H9 (cell line): Measurements from ENCODE around the gene MST1R. TPM values are rescaled to one million over a fixed set of nuclear protein-coding genes. Genes with fewer than 3 reads are reported as not detected.

ENCODE experiments used
- DNase-seq: peaks from one replicate; pipeline ENCODE4 v3.0.0-alpha.2; 2017
- H2AFZ ChIP-seq: one replicate; pipeline ENCODE4 v1.6.1; 2013; ENCODE audit warnings: mild to moderate bottlenecking, low read length, control low read depth, moderate library complexity
- H2AK5ac ChIP-seq: 2 replicates; pipeline ENCODE4 v1.6.1; 2013; ENCODE audit warnings: low read length, control low read depth, mixed read lengths; ENCODE audit not compliant: insufficient read length
- H2BK120ac ChIP-seq: one replicate; pipeline ENCODE4 v1.6.1; 2013; ENCODE audit warnings: low read depth, mild to moderate bottlenecking, low read length, control low read depth, inconsistent platforms; ENCODE audit not compliant: poor library complexity, severe bottlenecking
- H2BK12ac ChIP-seq: 2 replicates; pipeline ENCODE4 v1.6.1; 2013; ENCODE audit warnings: low read length, control low read depth, mixed read lengths, low read depth; ENCODE audit not compliant: insufficient read length
- H2BK15ac ChIP-seq: 2 replicates; pipeline ENCODE4 v1.6.1; 2013; ENCODE audit warnings: low read depth, low read length, control low read depth
- H2BK20ac ChIP-seq: one replicate; pipeline ENCODE4 v1.6.1; 2013; ENCODE audit warnings: low read depth, mild to moderate bottlenecking, low read length, control low read depth, inconsistent platforms; ENCODE audit not compliant: poor library complexity, severe bottlenecking
- H2BK5ac ChIP-seq: 2 replicates; pipeline ENCODE4 v1.6.1; 2013; ENCODE audit warnings: low read length, control low read depth, mixed read lengths; ENCODE audit not compliant: insufficient read length
- H3K14ac ChIP-seq: 2 replicates; pipeline ENCODE4 v1.6.1; 2013; ENCODE audit warnings: low read length, control low read depth; ENCODE audit not compliant: insufficient read depth
- H3K18ac ChIP-seq: 2 replicates; pipeline ENCODE4 v1.6.1; 2013; ENCODE audit warnings: low read depth, mild to moderate bottlenecking, mixed read lengths, low read length, control low read depth; ENCODE audit not compliant: insufficient read length
- H3K23ac ChIP-seq: 2 replicates; pipeline ENCODE4 v1.6.1; 2013; ENCODE audit warnings: low read length, control low read depth, mixed read lengths, low read depth; ENCODE audit not compliant: insufficient read length
- H3K23me2 ChIP-seq: 2 replicates; pipeline ENCODE4 v1.6.1; 2013; ENCODE audit warnings: low read depth, mild to moderate bottlenecking, mixed read lengths, low read length, control low read depth; ENCODE audit not compliant: insufficient read length, poor library complexity, severe bottlenecking
- H3K27ac ChIP-seq: 2 replicates; pipeline ENCODE4 v1.5.1; 2013; ENCODE audit warnings: low read length, control low read depth, mixed read lengths, low read depth; ENCODE audit not compliant: insufficient read length
- H3K27me3 ChIP-seq: 2 replicates; pipeline ENCODE4 v1.6.1; 2013; ENCODE audit warnings: low read length, control low read depth, inconsistent platforms; ENCODE audit not compliant: insufficient read depth
- H3K4ac ChIP-seq: 2 replicates; pipeline ENCODE4 v1.6.1; 2013; ENCODE audit warnings: low read depth, mild to moderate bottlenecking, control low read depth, inconsistent platforms, low read length, moderate library complexity
- H3K4me1 ChIP-seq: 2 replicates; pipeline ENCODE4 v1.6.1; 2013; ENCODE audit warnings: low read length, control low read depth, inconsistent platforms; ENCODE audit not compliant: insufficient read depth
- H3K4me2 ChIP-seq: 2 replicates; pipeline ENCODE4 v1.6.1; 2013; ENCODE audit warnings: low read length, control low read depth, mixed read lengths; ENCODE audit not compliant: insufficient read length, insufficient read depth
- H3K56ac ChIP-seq: 2 replicates; pipeline ENCODE4 v1.6.1; 2013; ENCODE audit warnings: low read depth, mild to moderate bottlenecking, mixed read lengths, low read length, control low read depth; ENCODE audit not compliant: insufficient read length
- H3K79me1 ChIP-seq: 2 replicates; pipeline ENCODE4 v1.6.1; 2013; ENCODE audit warnings: low read depth, mild to moderate bottlenecking, moderate library complexity, low read length, control low read depth, inconsistent platforms; ENCODE audit not compliant: insufficient read depth, poor library complexity, severe bottlenecking
- H3K79me2 ChIP-seq: 2 replicates; pipeline ENCODE4 v1.6.1; 2013; ENCODE audit warnings: low read length, control low read depth, inconsistent platforms; ENCODE audit not compliant: insufficient read depth
- H3K9ac ChIP-seq: 2 replicates; pipeline ENCODE4 v1.6.1; 2013; ENCODE audit warnings: low read length, control low read depth, mixed read lengths; ENCODE audit not compliant: insufficient read length; ENCODE audit errors: extremely low read depth
- H3K9me3 ChIP-seq: one replicate; pipeline ENCODE4 v1.6.1; 2013; ENCODE audit warnings: low read depth, low read length, inconsistent platforms; ENCODE audit not compliant: control insufficient read depth
- H3T11ph ChIP-seq: one replicate; pipeline ENCODE4 v1.6.1; 2013; ENCODE audit warnings: mild to moderate bottlenecking, low read length, control low read depth, inconsistent platforms
- H4K20me1 ChIP-seq: one replicate; pipeline ENCODE4 v1.6.1; 2013; ENCODE audit not compliant: control insufficient read depth, insufficient read length, insufficient read depth
- H4K5ac ChIP-seq: 2 replicates; pipeline ENCODE4 v1.6.1; 2013; ENCODE audit warnings: low read depth, mild to moderate bottlenecking, mixed read lengths, low read length, control low read depth; ENCODE audit not compliant: insufficient read length
- H4K8ac ChIP-seq: replicated peaks from 2 replicates; pipeline ENCODE4 v1.6.1; 2013; ENCODE audit warnings: low read length, control low read depth, mixed read lengths, low read depth; ENCODE audit not compliant: insufficient read length
- H4K91ac ChIP-seq: 2 replicates; pipeline ENCODE4 v1.6.1; 2013; ENCODE audit warnings: low read depth, mild to moderate bottlenecking, moderate library complexity, mixed read lengths, low read length, control low read depth; ENCODE audit not compliant: insufficient read length
- H3K27ac Mint-ChIP-seq, 3 experiments: 2 replicates in 2 of 3; 3 replicates in 1 of 3; pipeline ENCODE4 v1.8.0; 2020 to 2021; ENCODE audit warnings: mixed read lengths in 3 of 3, mild to moderate bottlenecking in 1 of 3, moderate library complexity in 1 of 3
- H3K27me3 Mint-ChIP-seq: 2 replicates; pipeline ENCODE4 v1.8.0; 2021; ENCODE audit warnings: low read depth, mild to moderate bottlenecking, moderate library complexity, mixed read lengths
- H3K36me3 Mint-ChIP-seq, 3 experiments: 2 replicates in 2 of 3; 3 replicates in 1 of 3; pipeline ENCODE4 v1.8.0; 2020 to 2021; ENCODE audit warnings: low read depth in 3 of 3, mixed read lengths in 3 of 3; ENCODE audit not compliant: insufficient read depth in 1 of 3
- H3K4me1 Mint-ChIP-seq, 2 experiments: 2 replicates each; pipeline ENCODE4 v1.8.0; 2020; ENCODE audit warnings: mixed read lengths in 2 of 2
- H3K4me3 Mint-ChIP-seq, 2 experiments: 2 replicates in 1 of 2; 3 replicates in 1 of 2; pipeline ENCODE4 v1.8.0; 2020 to 2021; ENCODE audit warnings: mild to moderate bottlenecking in 2 of 2, mixed read lengths in 2 of 2, moderate library complexity in 1 of 2
- H3K9me3 Mint-ChIP-seq, 2 experiments: 2 replicates in 1 of 2; 3 replicates in 1 of 2; pipeline ENCODE4 v1.8.0; 2020; ENCODE audit warnings: mild to moderate bottlenecking in 2 of 2, mixed read lengths in 2 of 2, moderate library complexity in 1 of 2
- WGBS: extraction: QIAGEN DNeasy Blood & Tissue Kit; methylation state at CpG from one replicate; pipeline ENCODE4 v1.1.7; 2013; ENCODE audit warnings: missing lambda C conversion rate, low lambda C conversion rate, mixed read lengths; ENCODE audit not compliant: insufficient read length; ENCODE audit errors: extremely low coverage; 5-methylcytosine and 5-hydroxymethylcytosine counted together
- total RNA-seq: library from RNA; stranded (reverse); gene quantifications from 2 replicates; pipeline ENCODE4 v1.2.1, GENCODE V29; 2021
- TF ChIP-seq, protein P1 (sequence below): fragments of 200-600 bp; sonication (generic); conservative IDR thresholded peaks from 3 replicates; pipeline ENCODE4 v1.8.0; 2021; ENCODE audit warnings: antibody characterized with exemption, mild to moderate bottlenecking

The MST1R gene
- total RNA-seq, 1 experiment from 2014 or later: 4.9 TPM

DNA sequence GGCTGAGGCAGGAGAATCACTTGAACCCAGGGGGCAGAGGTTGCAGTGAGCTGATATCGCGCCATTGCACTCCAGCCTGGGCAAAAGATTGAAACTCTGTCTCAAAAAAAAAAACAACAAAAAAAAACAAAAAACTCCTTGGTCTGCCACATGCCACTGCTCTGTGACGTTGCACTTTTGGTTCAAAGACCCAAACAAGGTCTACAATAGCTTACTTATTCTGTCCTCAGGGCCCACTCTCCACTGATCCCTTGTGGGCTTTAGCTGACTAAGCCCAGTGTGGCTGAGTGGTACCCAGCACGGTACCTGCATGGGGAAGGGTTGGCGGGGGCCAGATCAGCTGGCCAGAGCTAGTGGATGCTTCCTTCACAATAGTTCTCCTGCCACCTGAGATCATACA lies 24.1 kb upstream of the MST1R start:
- Mint-ChIP-seq H3K27ac (no peak overlapping the region), H3K4me1 (peaks cover 19 to 23% of the 10 kb centered on the region in 2 experiments), H3K4me3 (no peak overlapping the region; a peak in 1 of 5 replicates), H3K36me3 (no peaks in the 10 kb centered on the region), H3K27me3 (no peaks in the 10 kb centered on the region), H3K9me3 (no peaks in the 10 kb centered on the region)
- H2BK12ac ChIP-seq: no peak overlapping the region
- H2AFZ ChIP-seq: no peak overlapping the region
- H3K27ac ChIP-seq: no peak overlapping the region
- H3K23ac ChIP-seq: no peak overlapping the region
- H4K5ac ChIP-seq: no peak overlapping the region
- TF ChIP-seq, protein P1, sequence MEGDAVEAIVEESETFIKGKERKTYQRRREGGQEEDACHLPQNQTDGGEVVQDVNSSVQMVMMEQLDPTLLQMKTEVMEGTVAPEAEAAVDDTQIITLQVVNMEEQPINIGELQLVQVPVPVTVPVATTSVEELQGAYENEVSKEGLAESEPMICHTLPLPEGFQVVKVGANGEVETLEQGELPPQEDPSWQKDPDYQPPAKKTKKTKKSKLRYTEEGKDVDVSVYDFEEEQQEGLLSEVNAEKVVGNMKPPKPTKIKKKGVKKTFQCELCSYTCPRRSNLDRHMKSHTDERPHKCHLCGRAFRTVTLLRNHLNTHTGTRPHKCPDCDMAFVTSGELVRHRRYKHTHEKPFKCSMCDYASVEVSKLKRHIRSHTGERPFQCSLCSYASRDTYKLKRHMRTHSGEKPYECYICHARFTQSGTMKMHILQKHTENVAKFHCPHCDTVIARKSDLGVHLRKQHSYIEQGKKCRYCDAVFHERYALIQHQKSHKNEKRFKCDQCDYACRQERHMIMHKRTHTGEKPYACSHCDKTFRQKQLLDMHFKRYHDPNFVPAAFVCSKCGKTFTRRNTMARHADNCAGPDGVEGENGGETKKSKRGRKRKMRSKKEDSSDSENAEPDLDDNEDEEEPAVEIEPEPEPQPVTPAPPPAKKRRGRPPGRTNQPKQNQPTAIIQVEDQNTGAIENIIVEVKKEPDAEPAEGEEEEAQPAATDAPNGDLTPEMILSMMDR: no peak
- WGBS: no CpG with 5 or more reads among the region's 5 CpGs
- H3K18ac ChIP-seq: no peak overlapping the region
- H4K91ac ChIP-seq: no peak overlapping the region
- H3K4me2 ChIP-seq: no peak overlapping the region
- H4K20me1 ChIP-seq: no peaks in the 10 kb centered on the region
- H3K79me2 ChIP-seq: no peaks in the 10 kb centered on the region
- H3T11ph ChIP-seq: no peak overlapping the region
- no peak for DNase-seq
- H2BK5ac ChIP-seq: no peak overlapping the region
- no peaks in the 10 kb centered on the region for H3K9me3 ChIP-seq
- no peak overlapping the region for H3K56ac ChIP-seq
- H3K23me2 ChIP-seq: peaks cover 2% of the 10 kb centered on the region
- H2AK5ac ChIP-seq: no peak overlapping the region
- no peak overlapping the region for H3K9ac ChIP-seq
- H2BK20ac ChIP-seq: no peak overlapping the region
- no peak overlapping the region for H2BK15ac ChIP-seq
- H3K4me1 ChIP-seq: no peaks in the 10 kb centered on the region
- H3K14ac ChIP-seq: no peak overlapping the region
- no peaks in the 10 kb centered on the region for H3K27me3 ChIP-seq
- H3K79me1 ChIP-seq: no peaks in the 10 kb centered on the region
- no peak overlapping the region for H3K4ac ChIP-seq
- no peak overlapping the region for H4K8ac ChIP-seq
- no peak overlapping the region for H2BK120ac ChIP-seq
